ENCODE results near the gene ST6GALNAC4.

Gene ST6GALNAC4

DNA sequence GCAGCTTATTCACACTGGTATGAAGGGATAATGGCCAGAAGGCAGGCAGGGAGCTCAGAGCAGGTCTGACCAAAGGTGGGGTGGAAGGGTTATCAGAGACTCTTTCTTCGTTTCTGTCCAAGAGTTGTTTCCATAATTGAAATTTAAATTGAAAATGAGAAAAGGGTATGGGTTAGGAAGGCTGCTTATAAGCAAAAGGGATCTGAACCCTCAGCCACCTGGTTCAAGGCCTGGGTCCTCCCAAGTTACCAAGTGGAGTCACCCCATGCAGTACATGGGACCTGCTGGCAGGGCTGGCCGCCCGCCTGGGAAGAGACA lies 46.2 kb upstream of the ST6GALNAC4 start:
- Histone ChIP-seq H3K9me3 (ENCODE audit: control insufficient read depth, insufficient read depth, low read depth, low read length) (no peaks in the 10 kb centered on the region), H3K4me1 (ENCODE audit: control insufficient read depth, insufficient read depth, low read length) (peaks cover 7% of the 10 kb centered on the region), H3K27ac (ENCODE audit: extremely low read depth, low read depth, low read length) (no peak overlapping the region), H3K4me3 (ENCODE audit: low read depth, low read length) (no peak overlapping the region), H3K36me3 (ENCODE audit: control insufficient read depth in 2 of 2, insufficient read depth in 1 of 2, low read length in 2 of 2) (no peaks in the 10 kb centered on the region)
- ChIA-PET CTCF (interaction anchor here (0.5 to 2.1 kb wide), 4 partner anchors 19 to 753 kb away, joined by 3 to 10 read pairs (median 4); no protein-coding TSS in a partner anchor), POLR2A (interaction anchor here (0.9 kb wide), 1 partner anchor 7 kb away, joined by 3 read pairs; no protein-coding TSS in a partner anchor)
- TF ChIP-seq, protein P1, sequence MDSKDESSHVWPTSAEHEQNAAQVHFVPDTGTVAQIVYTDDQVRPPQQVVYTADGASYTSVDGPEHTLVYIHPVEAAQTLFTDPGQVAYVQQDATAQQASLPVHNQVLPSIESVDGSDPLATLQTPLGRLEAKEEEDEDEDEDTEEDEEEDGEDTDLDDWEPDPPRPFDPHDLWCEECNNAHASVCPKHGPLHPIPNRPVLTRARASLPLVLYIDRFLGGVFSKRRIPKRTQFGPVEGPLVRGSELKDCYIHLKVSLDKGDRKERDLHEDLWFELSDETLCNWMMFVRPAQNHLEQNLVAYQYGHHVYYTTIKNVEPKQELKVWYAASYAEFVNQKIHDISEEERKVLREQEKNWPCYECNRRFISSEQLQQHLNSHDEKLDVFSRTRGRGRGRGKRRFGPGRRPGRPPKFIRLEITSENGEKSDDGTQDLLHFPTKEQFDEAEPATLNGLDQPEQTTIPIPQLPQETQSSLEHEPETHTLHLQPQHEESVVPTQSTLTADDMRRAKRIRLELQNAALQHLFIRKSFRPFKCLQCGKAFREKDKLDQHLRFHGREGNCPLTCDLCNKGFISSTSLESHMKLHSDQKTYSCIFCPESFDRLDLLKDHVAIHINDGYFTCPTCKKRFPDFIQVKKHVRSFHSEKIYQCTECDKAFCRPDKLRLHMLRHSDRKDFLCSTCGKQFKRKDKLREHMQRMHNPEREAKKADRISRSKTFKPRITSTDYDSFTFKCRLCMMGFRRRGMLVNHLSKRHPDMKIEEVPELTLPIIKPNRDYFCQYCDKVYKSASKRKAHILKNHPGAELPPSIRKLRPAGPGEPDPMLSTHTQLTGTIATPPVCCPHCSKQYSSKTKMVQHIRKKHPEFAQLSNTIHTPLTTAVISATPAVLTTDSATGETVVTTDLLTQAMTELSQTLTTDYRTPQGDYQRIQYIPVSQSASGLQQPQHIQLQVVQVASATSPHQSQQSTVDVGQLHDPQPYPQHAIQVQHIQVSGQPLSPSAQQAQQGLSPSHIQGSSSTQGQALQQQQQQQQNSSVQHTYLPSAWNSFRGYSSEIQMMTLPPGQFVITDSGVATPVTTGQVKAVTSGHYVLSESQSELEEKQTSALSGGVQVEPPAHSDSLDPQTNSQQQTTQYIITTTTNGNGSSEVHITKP (tag by site-specific recombination; IDR thresholded peaks at IDR 0.05): peak; percentile 94
- no peak for TF ChIP-seq ZNF335 (tag by site-specific recombination; conservative IDR thresholded peaks at IDR 0.05)

DNA sequence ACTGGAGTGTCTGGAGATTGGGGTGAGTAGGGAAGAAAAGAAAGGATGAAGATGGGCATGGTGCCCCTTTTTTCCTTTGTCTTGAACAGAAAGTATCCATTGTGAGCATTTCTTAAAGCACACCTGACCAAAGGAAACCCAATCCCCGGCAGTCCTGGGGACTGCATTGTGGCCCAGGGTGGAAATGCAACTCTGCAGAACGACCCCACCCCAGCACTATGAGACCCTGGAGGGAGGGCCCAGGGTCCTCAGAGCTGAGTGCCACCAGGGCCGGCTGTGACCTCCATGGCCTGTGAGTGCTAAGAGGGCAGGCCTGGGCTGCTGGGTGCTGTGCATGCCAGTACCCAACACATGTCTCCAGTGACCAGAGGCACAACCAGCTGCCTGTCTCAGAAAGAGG lies 45.4 kb upstream of the ST6GALNAC4 start:
- Histone ChIP-seq H3K9me3 (ENCODE audit: control insufficient read depth, insufficient read depth, low read depth, low read length) (no peaks in the 10 kb centered on the region), H3K27ac (ENCODE audit: extremely low read depth, low read depth, low read length) (no peak overlapping the region), H3K36me3 (ENCODE audit: control insufficient read depth in 2 of 2, insufficient read depth in 1 of 2, low read length in 2 of 2) (no peaks in the 10 kb centered on the region), H3K4me1 (ENCODE audit: control insufficient read depth, insufficient read depth, low read length) (peaks cover 7% of the 10 kb centered on the region), H3K4me3 (ENCODE audit: low read depth, low read length) (no peak overlapping the region)
- TF ChIP-seq KLF7 (tag by site-specific recombination; IDR thresholded peaks at IDR 0.05; ENCODE audit: borderline replicate concordance): no peak
- no peak for TF ChIP-seq ZNF544 (tag by site-specific recombination; IDR thresholded peaks at IDR 0.05)
- TF ChIP-seq ZSCAN16 (tag by site-specific recombination; IDR thresholded peaks at IDR 0.05): no peak
- TF ChIP-seq KLF8 (tag by site-specific recombination; IDR thresholded peaks at IDR 0.05): no peak
- no peak for TF ChIP-seq ZNF266 (tag by site-specific recombination; IDR thresholded peaks at IDR 0.05; ENCODE audit: low read depth)
- TF ChIP-seq ZNF843 (tag by site-specific recombination; IDR thresholded peaks at IDR 0.05): no peak
- TF ChIP-seq OVOL3 (tag by site-specific recombination; IDR thresholded peaks at IDR 0.05): no peak
- TF ChIP-seq SCRT2 (tag by site-specific recombination; IDR thresholded peaks at IDR 0.05): no peak
- TF ChIP-seq, protein P2, sequence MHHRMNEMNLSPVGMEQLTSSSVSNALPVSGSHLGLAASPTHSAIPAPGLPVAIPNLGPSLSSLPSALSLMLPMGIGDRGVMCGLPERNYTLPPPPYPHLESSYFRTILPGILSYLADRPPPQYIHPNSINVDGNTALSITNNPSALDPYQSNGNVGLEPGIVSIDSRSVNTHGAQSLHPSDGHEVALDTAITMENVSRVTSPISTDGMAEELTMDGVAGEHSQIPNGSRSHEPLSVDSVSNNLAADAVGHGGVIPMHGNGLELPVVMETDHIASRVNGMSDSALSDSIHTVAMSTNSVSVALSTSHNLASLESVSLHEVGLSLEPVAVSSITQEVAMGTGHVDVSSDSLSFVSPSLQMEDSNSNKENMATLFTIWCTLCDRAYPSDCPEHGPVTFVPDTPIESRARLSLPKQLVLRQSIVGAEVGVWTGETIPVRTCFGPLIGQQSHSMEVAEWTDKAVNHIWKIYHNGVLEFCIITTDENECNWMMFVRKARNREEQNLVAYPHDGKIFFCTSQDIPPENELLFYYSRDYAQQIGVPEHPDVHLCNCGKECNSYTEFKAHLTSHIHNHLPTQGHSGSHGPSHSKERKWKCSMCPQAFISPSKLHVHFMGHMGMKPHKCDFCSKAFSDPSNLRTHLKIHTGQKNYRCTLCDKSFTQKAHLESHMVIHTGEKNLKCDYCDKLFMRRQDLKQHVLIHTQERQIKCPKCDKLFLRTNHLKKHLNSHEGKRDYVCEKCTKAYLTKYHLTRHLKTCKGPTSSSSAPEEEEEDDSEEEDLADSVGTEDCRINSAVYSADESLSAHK (tag by site-specific recombination; IDR thresholded peaks at IDR 0.05): no peak
- CTCF ChIA-PET: interaction anchor here (0.5 to 2.1 kb wide), 4 partner anchors 18 to 754 kb away, joined by 3 to 10 read pairs (median 4); no protein-coding TSS in a partner anchor
- POLR2A ChIA-PET: no interaction called here

DNA sequence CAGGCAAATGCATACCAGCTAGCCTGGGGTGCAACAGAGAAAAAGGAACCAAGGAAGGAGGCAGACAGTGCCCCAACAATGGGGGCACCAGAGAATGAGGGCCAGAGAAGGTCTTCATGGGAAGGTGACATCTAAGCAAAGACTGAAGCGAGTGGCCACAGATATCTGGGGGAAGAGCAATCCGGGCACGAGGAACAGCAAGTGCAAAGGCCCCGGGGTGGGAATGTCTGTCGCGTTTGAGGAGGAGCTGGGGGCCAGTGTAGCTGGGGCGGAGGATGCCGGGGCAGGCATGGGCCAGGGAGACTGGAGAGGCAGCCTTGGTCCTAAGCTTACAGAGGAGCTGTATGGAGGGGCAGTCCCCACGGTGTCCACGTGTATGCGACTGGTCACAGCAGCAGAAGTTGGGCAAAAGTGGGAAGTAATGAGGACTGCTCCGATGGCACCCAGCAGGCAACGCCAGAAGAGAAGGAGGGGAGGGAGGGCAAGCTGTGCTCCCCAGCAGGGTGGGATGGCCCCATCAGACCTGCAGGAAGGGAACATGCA lies 44.8 kb upstream of the ST6GALNAC4 start:
- Histone ChIP-seq H3K4me3 (ENCODE audit: low read depth, low read length) (no peak overlapping the region), H3K4me1 (ENCODE audit: control insufficient read depth, insufficient read depth, low read length) (peaks cover 7% of the 10 kb centered on the region), H3K9me3 (ENCODE audit: control insufficient read depth, insufficient read depth, low read depth, low read length) (no peaks in the 10 kb centered on the region), H3K36me3 (ENCODE audit: control insufficient read depth in 2 of 2, insufficient read depth in 1 of 2, low read length in 2 of 2) (no peaks in the 10 kb centered on the region), H3K27ac (ENCODE audit: extremely low read depth, low read depth, low read length) (no peak overlapping the region)
- ChIA-PET POLR2A (no interaction called here), CTCF (interaction anchor here (0.8 kb wide), 1 partner anchor 19 kb away, joined by 3 read pairs; no protein-coding TSS in a partner anchor)
- TF ChIP-seq, protein P3, sequence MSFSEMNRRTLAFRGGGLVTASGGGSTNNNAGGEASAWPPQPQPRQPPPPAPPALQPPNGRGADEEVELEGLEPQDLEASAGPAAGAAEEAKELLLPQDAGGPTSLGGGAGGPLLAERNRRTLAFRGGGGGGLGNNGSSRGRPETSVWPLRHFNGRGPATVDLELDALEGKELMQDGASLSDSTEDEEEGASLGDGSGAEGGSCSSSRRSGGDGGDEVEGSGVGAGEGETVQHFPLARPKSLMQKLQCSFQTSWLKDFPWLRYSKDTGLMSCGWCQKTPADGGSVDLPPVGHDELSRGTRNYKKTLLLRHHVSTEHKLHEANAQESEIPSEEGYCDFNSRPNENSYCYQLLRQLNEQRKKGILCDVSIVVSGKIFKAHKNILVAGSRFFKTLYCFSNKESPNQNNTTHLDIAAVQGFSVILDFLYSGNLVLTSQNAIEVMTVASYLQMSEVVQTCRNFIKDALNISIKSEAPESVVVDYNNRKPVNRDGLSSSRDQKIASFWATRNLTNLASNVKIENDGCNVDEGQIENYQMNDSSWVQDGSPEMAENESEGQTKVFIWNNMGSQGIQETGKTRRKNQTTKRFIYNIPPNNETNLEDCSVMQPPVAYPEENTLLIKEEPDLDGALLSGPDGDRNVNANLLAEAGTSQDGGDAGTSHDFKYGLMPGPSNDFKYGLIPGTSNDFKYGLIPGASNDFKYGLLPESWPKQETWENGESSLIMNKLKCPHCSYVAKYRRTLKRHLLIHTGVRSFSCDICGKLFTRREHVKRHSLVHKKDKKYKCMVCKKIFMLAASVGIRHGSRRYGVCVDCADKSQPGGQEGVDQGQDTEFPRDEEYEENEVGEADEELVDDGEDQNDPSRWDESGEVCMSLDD (tag by site-specific recombination; IDR thresholded peaks at IDR 0.05): no peak
- TF ChIP-seq, protein P4, sequence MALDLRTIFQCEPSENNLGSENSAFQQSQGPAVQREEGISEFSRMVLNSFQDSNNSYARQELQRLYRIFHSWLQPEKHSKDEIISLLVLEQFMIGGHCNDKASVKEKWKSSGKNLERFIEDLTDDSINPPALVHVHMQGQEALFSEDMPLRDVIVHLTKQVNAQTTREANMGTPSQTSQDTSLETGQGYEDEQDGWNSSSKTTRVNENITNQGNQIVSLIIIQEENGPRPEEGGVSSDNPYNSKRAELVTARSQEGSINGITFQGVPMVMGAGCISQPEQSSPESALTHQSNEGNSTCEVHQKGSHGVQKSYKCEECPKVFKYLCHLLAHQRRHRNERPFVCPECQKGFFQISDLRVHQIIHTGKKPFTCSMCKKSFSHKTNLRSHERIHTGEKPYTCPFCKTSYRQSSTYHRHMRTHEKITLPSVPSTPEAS (tag by site-specific recombination; IDR thresholded peaks at IDR 0.05): no peak
- TF ChIP-seq, protein P5, sequence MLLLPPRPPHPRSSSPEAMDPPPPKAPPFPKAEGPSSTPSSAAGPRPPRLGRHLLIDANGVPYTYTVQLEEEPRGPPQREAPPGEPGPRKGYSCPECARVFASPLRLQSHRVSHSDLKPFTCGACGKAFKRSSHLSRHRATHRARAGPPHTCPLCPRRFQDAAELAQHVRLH (tag by site-specific recombination; IDR thresholded peaks at IDR 0.05): 0 out of 2 replicates have a peak, but pooled peaks have one; percentile 17
- TF ChIP-seq ZNF404 (tag by site-specific recombination; IDR thresholded peaks at IDR 0.05) (no peak), GLI4 (tag by site-specific recombination; IDR thresholded peaks at IDR 0.05) (no peak)
- TF ChIP-seq, protein P6, sequence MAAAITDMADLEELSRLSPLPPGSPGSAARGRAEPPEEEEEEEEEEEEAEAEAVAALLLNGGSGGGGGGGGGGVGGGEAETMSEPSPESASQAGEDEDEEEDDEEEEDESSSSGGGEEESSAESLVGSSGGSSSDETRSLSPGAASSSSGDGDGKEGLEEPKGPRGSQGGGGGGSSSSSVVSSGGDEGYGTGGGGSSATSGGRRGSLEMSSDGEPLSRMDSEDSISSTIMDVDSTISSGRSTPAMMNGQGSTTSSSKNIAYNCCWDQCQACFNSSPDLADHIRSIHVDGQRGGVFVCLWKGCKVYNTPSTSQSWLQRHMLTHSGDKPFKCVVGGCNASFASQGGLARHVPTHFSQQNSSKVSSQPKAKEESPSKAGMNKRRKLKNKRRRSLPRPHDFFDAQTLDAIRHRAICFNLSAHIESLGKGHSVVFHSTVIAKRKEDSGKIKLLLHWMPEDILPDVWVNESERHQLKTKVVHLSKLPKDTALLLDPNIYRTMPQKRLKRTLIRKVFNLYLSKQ (tag by site-specific recombination; IDR thresholded peaks at IDR 0.05; ENCODE audit: borderline replicate concordance): no peak
